Neural progenitor cell (in vitro differentiated cells): ENCODE measurements around the gene TMTC3.

Experiments
- EZH2 ChIP-seq: fragments of 200-600 bp; sonication (generic); IDR thresholded peaks from 2 replicates; pipeline ENCODE4 v1.6.1; 2017; ENCODE audit warnings: antibody characterized with exemption, mild to moderate bottlenecking, moderate library complexity
- EZH2phosphoT487 ChIP-seq: fragments of 200-600 bp; sonication (generic); IDR thresholded peaks from 2 replicates; pipeline ENCODE4 v1.6.1; 2017; ENCODE audit warnings: antibody characterized with exemption
- TF ChIP-seq, protein P1 (sequence below): fragments of 200-600 bp; sonication (generic); IDR thresholded peaks from 2 replicates; pipeline ENCODE4 v1.5.1; 2017; ENCODE audit warnings: antibody characterized with exemption, mild to moderate bottlenecking

DNA sequence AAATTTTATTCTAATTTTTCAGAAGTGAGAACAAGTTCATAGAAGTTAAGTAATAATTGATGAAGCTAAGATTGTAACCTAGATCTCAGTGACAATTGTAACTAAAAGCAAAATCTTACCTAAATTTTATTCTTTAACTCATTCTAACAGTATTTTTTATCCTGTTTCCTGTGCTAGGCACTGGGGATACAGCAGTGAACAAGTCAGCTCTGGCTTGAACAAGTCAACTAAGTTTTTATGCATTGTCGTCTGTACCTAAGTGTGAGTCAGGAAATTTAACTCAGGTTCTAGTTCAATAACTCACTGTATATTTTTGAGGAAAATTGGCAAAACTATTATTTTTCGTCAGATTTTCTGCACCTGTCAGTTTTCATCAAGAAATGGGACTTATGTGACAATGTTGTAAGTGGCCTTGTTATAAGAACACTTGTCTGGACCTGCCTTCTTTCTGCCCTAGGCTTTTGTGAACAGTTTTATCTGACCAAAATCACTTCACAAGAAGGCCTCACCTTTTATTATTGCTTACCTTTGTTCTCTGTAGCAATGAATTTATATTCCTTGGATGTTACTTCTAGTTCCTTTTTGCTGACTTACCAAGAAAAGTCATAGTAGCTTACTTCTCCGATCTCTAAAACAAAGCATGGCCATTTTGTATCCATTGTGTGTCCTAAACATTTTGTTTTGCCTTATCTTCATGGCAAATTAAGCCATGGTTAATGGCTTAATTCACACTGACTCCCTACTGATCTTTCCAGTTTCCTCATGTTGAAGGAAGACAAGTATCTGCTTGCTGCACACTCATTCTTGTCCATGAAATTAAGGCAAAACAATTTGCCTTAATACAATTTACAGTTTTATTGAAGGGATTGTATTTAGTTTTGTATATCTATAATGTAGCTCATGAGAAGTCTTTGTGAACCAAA, 2.7 kb downstream of the TMTC3 start:
- TF ChIP-seq, protein P1, sequence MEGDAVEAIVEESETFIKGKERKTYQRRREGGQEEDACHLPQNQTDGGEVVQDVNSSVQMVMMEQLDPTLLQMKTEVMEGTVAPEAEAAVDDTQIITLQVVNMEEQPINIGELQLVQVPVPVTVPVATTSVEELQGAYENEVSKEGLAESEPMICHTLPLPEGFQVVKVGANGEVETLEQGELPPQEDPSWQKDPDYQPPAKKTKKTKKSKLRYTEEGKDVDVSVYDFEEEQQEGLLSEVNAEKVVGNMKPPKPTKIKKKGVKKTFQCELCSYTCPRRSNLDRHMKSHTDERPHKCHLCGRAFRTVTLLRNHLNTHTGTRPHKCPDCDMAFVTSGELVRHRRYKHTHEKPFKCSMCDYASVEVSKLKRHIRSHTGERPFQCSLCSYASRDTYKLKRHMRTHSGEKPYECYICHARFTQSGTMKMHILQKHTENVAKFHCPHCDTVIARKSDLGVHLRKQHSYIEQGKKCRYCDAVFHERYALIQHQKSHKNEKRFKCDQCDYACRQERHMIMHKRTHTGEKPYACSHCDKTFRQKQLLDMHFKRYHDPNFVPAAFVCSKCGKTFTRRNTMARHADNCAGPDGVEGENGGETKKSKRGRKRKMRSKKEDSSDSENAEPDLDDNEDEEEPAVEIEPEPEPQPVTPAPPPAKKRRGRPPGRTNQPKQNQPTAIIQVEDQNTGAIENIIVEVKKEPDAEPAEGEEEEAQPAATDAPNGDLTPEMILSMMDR: no peak
- TF ChIP-seq EZH2 (no peak), EZH2phosphoT487 (no peak)
